Measurements from ENCODE around the gene FAM234A.
"Not testable (repeated sequence)": the region's sequence is repeated elsewhere in the genome, so short reads cannot be mapped to it uniquely, and the experiment has no call there.

FAM234A gene

DNA sequence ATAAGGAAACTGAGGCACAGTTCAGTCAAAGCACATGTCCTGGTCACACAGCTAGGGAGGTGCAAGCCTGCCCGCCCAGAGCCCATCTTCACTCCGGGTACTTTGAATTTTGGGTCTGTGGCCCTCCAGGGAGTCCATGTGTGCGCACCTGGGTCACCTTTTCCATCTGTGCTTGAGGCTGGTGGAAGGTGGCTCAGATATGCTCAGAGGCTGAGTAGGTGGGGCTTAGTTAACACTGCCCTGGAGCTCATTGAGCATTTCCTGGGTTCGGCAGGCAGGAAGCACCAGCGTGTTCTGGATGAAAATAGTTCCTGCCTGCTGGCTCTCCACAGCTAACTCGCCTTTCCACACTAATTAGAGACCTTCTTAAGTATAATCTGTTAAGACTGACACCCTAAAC lies 19.2 kb downstream of the FAM234A start:
- FAIRE-seq, result no peak
- TF ChIP-seq, protein P1, sequence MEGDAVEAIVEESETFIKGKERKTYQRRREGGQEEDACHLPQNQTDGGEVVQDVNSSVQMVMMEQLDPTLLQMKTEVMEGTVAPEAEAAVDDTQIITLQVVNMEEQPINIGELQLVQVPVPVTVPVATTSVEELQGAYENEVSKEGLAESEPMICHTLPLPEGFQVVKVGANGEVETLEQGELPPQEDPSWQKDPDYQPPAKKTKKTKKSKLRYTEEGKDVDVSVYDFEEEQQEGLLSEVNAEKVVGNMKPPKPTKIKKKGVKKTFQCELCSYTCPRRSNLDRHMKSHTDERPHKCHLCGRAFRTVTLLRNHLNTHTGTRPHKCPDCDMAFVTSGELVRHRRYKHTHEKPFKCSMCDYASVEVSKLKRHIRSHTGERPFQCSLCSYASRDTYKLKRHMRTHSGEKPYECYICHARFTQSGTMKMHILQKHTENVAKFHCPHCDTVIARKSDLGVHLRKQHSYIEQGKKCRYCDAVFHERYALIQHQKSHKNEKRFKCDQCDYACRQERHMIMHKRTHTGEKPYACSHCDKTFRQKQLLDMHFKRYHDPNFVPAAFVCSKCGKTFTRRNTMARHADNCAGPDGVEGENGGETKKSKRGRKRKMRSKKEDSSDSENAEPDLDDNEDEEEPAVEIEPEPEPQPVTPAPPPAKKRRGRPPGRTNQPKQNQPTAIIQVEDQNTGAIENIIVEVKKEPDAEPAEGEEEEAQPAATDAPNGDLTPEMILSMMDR (IDR thresholded peaks at IDR 0.05; ENCODE audit: insufficient read depth, missing control alignments), result no peak

DNA sequence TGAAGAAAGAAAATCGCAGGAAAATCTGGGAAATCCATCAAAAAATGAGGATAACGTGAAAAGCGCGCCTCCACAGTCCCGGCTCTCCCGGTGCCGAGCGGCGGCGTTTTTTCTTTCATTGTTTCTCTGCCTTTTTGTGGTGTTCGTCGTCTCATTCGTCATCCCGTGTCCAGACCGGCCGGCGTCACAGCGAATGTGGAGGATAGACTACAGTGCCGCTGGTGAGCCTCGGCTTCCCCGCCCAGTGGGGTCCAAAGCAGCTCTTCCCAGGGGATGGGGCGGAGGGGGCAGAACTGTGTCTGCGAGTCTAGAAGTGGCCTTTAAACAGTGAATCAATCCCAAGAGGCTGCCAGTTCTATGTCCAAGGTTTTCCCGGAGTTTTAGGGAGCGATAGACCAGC lies 19.8 kb downstream of the FAM234A start:
- FAIRE-seq, result no peak
- TF ChIP-seq, protein P1 (IDR thresholded peaks at IDR 0.05; ENCODE audit: insufficient read depth, missing control alignments), result no peak

More for the DNA sequence above, 19.2 kb downstream of the FAM234A start:
- DNase-seq (ENCODE audit: insufficient read length, low spot score), result no peak

DNA sequence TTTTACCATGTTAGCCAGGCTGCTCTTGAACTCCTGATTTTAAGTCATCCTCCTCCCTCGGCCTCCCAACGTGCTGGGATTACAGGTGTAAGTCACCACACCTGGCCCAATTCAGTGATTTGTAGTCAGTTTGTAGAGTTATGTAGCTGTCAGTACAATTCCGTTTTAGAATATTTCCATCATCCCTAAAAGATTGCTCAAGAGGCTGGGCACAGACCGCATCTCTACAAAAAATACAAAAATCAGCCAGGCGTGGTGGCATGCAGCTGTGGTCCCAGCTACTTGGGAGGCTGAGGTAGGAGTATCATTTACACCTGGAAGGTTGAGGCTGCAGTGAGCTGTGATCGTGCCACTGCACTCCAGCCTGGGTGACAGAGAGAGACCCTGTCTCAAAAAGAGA lies 20.6 kb downstream of the FAM234A start:
- FAIRE-seq (no peak), DNase-seq (ENCODE audit: insufficient read length, low spot score) (no peak)
- TF ChIP-seq, protein P1 (IDR thresholded peaks at IDR 0.05; ENCODE audit: insufficient read depth, missing control alignments), result no peak

More for the DNA sequence above, 19.8 kb downstream of the FAM234A start:
- DNase-seq (ENCODE audit: insufficient read length, low spot score), result no peak

DNA sequence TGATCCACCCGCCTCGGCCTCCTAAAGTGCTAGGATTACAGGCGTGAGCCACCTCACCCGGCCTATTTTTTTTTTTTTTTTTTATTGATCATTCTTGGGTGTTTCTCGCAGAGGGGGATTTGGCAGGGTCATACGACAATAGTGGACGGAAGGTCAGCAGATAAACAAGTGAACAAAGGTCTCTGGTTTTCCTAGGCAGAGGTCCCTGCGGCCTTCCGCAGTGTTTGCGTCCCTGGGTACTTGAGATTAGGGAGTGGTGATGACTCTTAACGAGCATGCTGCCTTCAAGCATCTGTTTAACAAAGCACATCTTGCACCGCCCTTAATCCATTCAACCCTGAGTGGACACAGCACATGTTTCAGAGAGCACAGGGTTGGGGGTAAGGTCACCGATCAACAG lies 23.5 kb downstream of the FAM234A start:
- DNase-seq (ENCODE audit: insufficient read length, low spot score); FAIRE-seq: not testable (repeated sequence)

DNA sequence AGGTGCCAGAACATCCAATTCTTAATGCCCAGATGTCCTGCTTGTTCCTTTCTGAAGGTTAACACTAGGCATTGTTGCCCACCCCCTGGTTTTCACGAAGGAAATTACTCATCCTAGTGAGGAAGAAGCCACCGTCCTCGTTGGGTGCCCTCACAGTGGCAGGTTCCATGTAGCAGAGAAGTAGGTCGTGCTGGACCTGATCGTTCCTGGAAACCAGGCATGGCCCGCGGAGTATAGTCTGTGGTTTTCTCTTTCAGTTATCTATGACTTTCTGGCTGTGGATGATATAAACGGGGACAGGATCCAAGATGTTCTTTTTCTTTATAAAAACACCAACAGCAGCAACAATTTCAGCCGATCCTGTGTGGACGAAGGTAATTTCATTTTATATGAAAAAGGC lies 24.6 kb downstream of the FAM234A start:
- FAIRE-seq (no peak), DNase-seq (ENCODE audit: insufficient read length, low spot score) (no peak)
- TF ChIP-seq, protein P1 (IDR thresholded peaks at IDR 0.05; ENCODE audit: insufficient read depth, missing control alignments), result no peak

DNA sequence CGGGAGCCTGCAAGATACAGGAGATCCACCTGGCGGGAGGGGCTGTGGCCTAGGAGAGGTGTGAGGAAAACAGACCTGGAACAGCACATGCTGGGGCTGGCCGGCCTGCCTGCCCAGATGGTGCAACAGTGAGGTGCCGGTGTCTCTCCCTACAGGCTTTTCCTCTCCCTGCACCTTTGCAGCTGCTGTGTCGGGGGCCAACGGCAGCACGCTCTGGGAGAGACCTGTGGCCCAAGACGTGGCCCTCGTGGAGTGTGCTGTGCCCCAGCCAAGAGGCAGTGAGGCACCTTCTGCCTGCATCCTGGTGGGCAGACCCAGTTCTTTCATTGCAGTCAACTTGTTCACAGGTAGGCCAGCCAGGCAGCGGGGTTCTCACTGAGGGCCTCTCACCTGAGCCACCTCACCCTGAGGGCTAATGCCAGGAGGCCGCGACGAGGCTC lies 25.2 kb downstream of the FAM234A start:
- TF ChIP-seq, protein P1 (IDR thresholded peaks at IDR 0.05; ENCODE audit: insufficient read depth, missing control alignments), result no peak
- DNase-seq (ENCODE audit: insufficient read length, low spot score) (no peak), FAIRE-seq (no peak)

DNA sequence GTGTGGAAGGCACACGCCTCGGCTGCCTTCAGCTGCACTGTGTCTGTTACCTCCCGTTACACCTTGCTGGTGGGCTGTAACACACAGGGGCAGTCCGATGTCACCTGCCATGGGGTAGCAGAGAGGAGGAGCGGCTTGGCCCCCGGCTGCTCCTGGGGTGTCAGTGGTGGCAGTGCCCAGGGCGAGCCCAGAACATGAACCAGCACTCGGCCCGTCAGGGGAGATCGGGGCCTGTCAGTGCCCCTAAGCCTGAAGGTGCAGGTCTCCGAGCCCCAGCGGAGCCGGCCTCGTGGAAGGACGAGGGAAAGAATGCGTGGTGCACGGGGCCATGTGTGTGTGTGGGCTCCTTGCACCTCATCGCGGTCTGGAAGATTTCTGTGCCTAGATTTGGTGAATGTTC lies 25.7 kb downstream of the FAM234A start:
- TF ChIP-seq, protein P1 (IDR thresholded peaks at IDR 0.05; ENCODE audit: insufficient read depth, missing control alignments), result no peak
- no peak for FAIRE-seq
- DNase-seq (ENCODE audit: insufficient read length, low spot score), result no peak

Measured in D721Med (cell line).